ENCODE results near the gene RFTN1. TPM values are rescaled to one million over a fixed set of nuclear protein-coding genes. Genes with fewer than 3 reads are reported as not detected.

Gene RFTN1
- total and polyA plus RNA-seq, 4 donors: 33.8 to 82.5 (median 53.4) TPM

DNA sequence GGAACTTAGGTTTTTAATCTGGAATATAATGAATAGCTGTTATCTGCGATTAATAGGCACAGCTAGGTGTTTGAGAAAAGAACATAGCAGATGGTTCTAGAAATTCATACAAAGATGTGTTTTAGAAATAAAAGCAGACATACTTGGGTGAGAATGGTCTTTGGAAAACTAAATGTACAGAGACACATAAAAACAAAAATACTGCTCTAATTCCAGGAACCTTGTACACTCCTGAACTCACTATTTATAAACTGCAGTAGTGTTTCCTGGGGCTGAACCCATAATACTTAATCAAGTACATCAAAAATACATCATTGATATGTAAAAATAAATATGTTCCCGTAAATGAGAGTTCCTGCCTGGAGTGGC, 143.0 kb downstream of the RFTN1 start:
- Histone ChIP-seq H3K4me1 (ENCODE audit: control insufficient read depth in 5 of 5, insufficient read depth in 5 of 5, low read length in 5 of 5) (peaks cover 0 to 43% (median 20%) of the 10 kb centered on the region in 5 donors), H3K4me3 (no peak overlapping the region), H3K27me3 (ENCODE audit: control insufficient read depth in 3 of 3, insufficient read depth in 3 of 3, low read length in 2 of 3) (no peaks in the 10 kb centered on the region), H3K27ac (ENCODE audit: low read depth in 1 of 2, low read length in 1 of 2) (no peak overlapping the region), H3K36me3 (ENCODE audit: control insufficient read depth in 4 of 4, insufficient read depth in 4 of 4, low read length in 4 of 4) (peaks cover 0 to 17% (median 7%) of the 10 kb centered on the region in 4 donors), H3K9me3 (ENCODE audit: control insufficient read depth in 4 of 4, insufficient read depth in 3 of 4, low read length in 3 of 4) (no peaks in the 10 kb centered on the region), H3K9ac (ENCODE audit: insufficient read depth in 1 of 2, low read length in 2 of 2) (no peak overlapping the region)
- no peak for TF ChIP-seq CTCF (IDR thresholded peaks at IDR 0.05; ENCODE audit: control extremely low read depth, extremely low read depth)
- WGBS, 2 donors: 65 to 84% methylated on average over 2 of the region's 2 CpGs
- DNase-seq (no peak), ATAC-seq (ENCODE audit: insufficient read depth, low FRiP score) (no peak)

DNA sequence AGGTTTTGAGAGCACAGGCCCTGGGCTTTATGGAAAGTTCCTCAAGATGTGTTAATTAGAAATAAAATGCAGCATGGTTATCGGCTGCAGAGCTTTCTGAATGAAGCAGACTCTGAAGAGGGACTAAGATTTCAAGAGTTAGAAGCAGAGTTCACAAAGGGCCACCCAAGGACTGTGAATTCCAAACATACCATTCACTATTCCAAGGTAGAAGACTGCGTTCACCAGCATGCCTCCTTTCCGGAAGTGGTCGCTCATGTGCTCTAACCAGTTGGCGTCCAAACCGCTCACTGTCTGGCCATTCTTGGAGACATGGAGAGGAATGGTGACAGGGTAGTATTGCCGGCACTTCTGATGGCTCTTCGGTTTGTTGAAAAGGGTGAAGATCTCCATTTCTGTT, 143.6 kb downstream of the RFTN1 start:
- peaks cover 0 to 43% (median 20%) of the 10 kb centered on the region in 5 donors for H3K4me1 ChIP-seq (ENCODE audit: control insufficient read depth in 5 of 5, insufficient read depth in 5 of 5, low read length in 5 of 5)
- WGBS, 2 donors: 71 to 93% methylated on average over 8 of the region's 8 CpGs
- no peak for TF ChIP-seq CTCF (IDR thresholded peaks at IDR 0.05; ENCODE audit: control extremely low read depth, extremely low read depth)
- DNase-seq: peak in 2 of 3 donors; percentile 33 to 46
- H3K27me3 ChIP-seq (ENCODE audit: control insufficient read depth in 3 of 3, insufficient read depth in 3 of 3, low read length in 2 of 3): no peaks in the 10 kb centered on the region
- no peaks in the 10 kb centered on the region for H3K9me3 ChIP-seq (ENCODE audit: control insufficient read depth in 4 of 4, insufficient read depth in 3 of 4, low read length in 3 of 4)
- H3K27ac ChIP-seq (ENCODE audit: low read depth in 1 of 2, low read length in 1 of 2): peak overlapping the region in 1 of 2 donors; percentile 9
- H3K9ac ChIP-seq (ENCODE audit: insufficient read depth in 1 of 2, low read length in 2 of 2): no peak overlapping the region
- no peak overlapping the region for H3K4me3 ChIP-seq
- no peak for ATAC-seq (ENCODE audit: insufficient read depth, low FRiP score)
- peaks cover 0 to 15% (median 7%) of the 10 kb centered on the region in 4 donors for H3K36me3 ChIP-seq (ENCODE audit: control insufficient read depth in 4 of 4, insufficient read depth in 4 of 4, low read length in 4 of 4)

- no peak overlapping the region for H3K27ac ChIP-seq (ENCODE audit: low read depth in 1 of 2, low read length in 1 of 2)
- no peaks in the 10 kb centered on the region for H3K27me3 ChIP-seq (ENCODE audit: control insufficient read depth in 3 of 3, insufficient read depth in 3 of 3, low read length in 2 of 3)
- no peak for TF ChIP-seq CTCF (IDR thresholded peaks at IDR 0.05; ENCODE audit: control extremely low read depth, extremely low read depth)
- no peak for DNase-seq
- no peak for ATAC-seq (ENCODE audit: insufficient read depth, low FRiP score)
- no peak overlapping the region for H3K4me3 ChIP-seq
- peaks cover 0 to 43% (median 20%) of the 10 kb centered on the region in 5 donors for H3K4me1 ChIP-seq (ENCODE audit: control insufficient read depth in 5 of 5, insufficient read depth in 5 of 5, low read length in 5 of 5)
- no peaks in the 10 kb centered on the region for H3K9me3 ChIP-seq (ENCODE audit: control insufficient read depth in 4 of 4, insufficient read depth in 3 of 4, low read length in 3 of 4)
- peaks cover 0 to 16% (median 9%) of the 10 kb centered on the region in 4 donors for H3K36me3 ChIP-seq (ENCODE audit: control insufficient read depth in 4 of 4, insufficient read depth in 4 of 4, low read length in 4 of 4)
- no peak overlapping the region for H3K9ac ChIP-seq (ENCODE audit: insufficient read depth in 1 of 2, low read length in 2 of 2)
- 77 to 90% methylated on average over 5 of the region's 5 CpGs for WGBS, 2 donors
Observed at GRCh38 chr3:16369276-16369675, 144.2 kb downstream of the RFTN1 start.

GRCh38 chr3:16366581-16366980, 146.9 kb downstream of the RFTN1 start:
- H3K4me3 ChIP-seq: no peak overlapping the region
- H3K27ac ChIP-seq (ENCODE audit: low read depth in 1 of 2, low read length in 1 of 2): no peak overlapping the region
- no peaks in the 10 kb centered on the region for H3K27me3 ChIP-seq (ENCODE audit: control insufficient read depth in 3 of 3, insufficient read depth in 3 of 3, low read length in 2 of 3)
- H3K4me1 ChIP-seq (ENCODE audit: control insufficient read depth in 5 of 5, insufficient read depth in 5 of 5, low read length in 5 of 5): peaks cover 0 to 22% (median 9%) of the 10 kb centered on the region in 5 donors
- peaks cover 0 to 19% (median 13%) of the 10 kb centered on the region in 4 donors for H3K36me3 ChIP-seq (ENCODE audit: control insufficient read depth in 4 of 4, insufficient read depth in 4 of 4, low read length in 4 of 4)
- TF ChIP-seq CTCF (IDR thresholded peaks at IDR 0.05; ENCODE audit: control extremely low read depth, extremely low read depth): no peak
- 82 to 91% methylated on average over 5 of the region's 5 CpGs for WGBS, 2 donors
- no peaks in the 10 kb centered on the region for H3K9me3 ChIP-seq (ENCODE audit: control insufficient read depth in 4 of 4, insufficient read depth in 3 of 4, low read length in 3 of 4)
- ATAC-seq (ENCODE audit: insufficient read depth, low FRiP score) (no peak), DNase-seq (no peak)
- H3K9ac ChIP-seq (ENCODE audit: insufficient read depth in 1 of 2, low read length in 2 of 2): no peak overlapping the region
